Measurements from ENCODE around the gene RNASE1.

The RNASE1 gene

GRCh38 chr14:20846560-20846959 lies 43.9 kb upstream of the RNASE1 start:
- TF ChIP-seq ZNF548 (tag by site-specific recombination; IDR thresholded peaks at IDR 0.05) (no peak), ZNF521 (tag by site-specific recombination; IDR thresholded peaks at IDR 0.05) (no peak), ZNF747 (tag by site-specific recombination; IDR thresholded peaks at IDR 0.05) (no peak), FEZF1 (tag by site-specific recombination; IDR thresholded peaks at IDR 0.05) (no peak)
- TF ChIP-seq, protein P1, sequence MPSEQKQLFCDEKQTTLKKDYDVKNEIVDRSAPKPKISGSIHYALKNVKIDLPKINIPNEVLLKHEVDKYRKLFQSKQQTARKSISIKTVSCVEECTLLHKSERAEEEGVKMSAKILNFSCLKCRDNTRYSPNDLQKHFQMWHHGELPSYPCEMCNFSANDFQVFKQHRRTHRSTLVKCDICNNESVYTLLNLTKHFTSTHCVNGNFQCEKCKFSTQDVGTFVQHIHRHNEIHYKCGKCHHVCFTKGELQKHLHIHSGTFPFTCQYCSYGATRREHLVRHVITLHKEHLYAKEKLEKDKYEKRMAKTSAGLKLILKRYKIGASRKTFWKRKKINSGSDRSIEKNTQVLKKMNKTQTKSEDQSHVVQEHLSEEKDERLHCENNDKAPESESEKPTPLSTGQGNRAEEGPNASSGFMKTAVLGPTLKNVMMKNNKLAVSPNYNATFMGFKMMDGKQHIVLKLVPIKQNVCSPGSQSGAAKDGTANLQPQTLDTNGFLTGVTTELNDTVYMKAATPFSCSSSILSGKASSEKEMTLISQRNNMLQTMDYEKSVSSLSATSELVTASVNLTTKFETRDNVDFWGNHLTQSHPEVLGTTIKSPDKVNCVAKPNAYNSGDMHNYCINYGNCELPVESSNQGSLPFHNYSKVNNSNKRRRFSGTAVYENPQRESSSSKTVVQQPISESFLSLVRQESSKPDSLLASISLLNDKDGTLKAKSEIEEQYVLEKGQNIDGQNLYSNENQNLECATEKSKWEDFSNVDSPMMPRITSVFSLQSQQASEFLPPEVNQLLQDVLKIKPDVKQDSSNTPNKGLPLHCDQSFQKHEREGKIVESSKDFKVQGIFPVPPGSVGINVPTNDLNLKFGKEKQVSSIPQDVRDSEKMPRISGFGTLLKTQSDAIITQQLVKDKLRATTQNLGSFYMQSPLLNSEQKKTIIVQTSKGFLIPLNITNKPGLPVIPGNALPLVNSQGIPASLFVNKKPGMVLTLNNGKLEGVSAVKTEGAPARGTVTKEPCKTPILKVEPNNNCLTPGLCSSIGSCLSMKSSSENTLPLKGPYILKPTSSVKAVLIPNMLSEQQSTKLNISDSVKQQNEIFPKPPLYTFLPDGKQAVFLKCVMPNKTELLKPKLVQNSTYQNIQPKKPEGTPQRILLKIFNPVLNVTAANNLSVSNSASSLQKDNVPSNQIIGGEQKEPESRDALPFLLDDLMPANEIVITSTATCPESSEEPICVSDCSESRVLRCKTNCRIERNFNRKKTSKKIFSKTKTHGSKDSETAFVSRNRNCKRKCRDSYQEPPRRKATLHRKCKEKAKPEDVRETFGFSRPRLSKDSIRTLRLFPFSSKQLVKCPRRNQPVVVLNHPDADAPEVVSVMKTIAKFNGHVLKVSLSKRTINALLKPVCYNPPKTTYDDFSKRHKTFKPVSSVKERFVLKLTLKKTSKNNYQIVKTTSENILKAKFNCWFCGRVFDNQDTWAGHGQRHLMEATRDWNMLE (tag by site-specific recombination; conservative IDR thresholded peaks at IDR 0.05; ENCODE audit: low read depth): no peak
- CTCF ChIA-PET: interaction anchor here (0.7 to 1.7 kb wide), 4 partner anchors 9 to 20 kb away, joined by 3 to 5 read pairs (median 4); no protein-coding TSS in a partner anchor
- POLR2A ChIA-PET: no interaction called here
- H3K27ac ChIP-seq (ENCODE audit: extremely low read depth, low read depth, low read length): no peak overlapping the region
- no peak overlapping the region for H3K4me3 ChIP-seq (ENCODE audit: low read depth, low read length)
- H3K4me1 ChIP-seq (ENCODE audit: control insufficient read depth, insufficient read depth, low read length): no peaks in the 10 kb centered on the region
- H3K9me3 ChIP-seq (ENCODE audit: control insufficient read depth, insufficient read depth, low read depth, low read length): no peaks in the 10 kb centered on the region
- no peaks in the 10 kb centered on the region for H3K36me3 ChIP-seq (ENCODE audit: control insufficient read depth in 2 of 2, insufficient read depth in 1 of 2, low read length in 2 of 2)

- Histone ChIP-seq H3K36me3 (ENCODE audit: control insufficient read depth in 2 of 2, insufficient read depth in 1 of 2, low read length in 2 of 2) (no peaks in the 10 kb centered on the region), H3K4me3 (ENCODE audit: low read depth, low read length) (no peak overlapping the region), H3K9me3 (ENCODE audit: control insufficient read depth, insufficient read depth, low read depth, low read length) (no peaks in the 10 kb centered on the region), H3K4me1 (ENCODE audit: control insufficient read depth, insufficient read depth, low read length) (no peaks in the 10 kb centered on the region), H3K27ac (ENCODE audit: extremely low read depth, low read depth, low read length) (no peak overlapping the region)
- ChIA-PET CTCF (no interaction called here), POLR2A (no interaction called here)
- TF ChIP-seq ZNF488 (tag by site-specific recombination; IDR thresholded peaks at IDR 0.05) (no peak), PRDM1 (tag by site-specific recombination; IDR thresholded peaks at IDR 0.05) (no peak), ZNF16 (tag by site-specific recombination; IDR thresholded peaks at IDR 0.05; ENCODE audit: low read depth) (no peak), ZBTB20 (tag by site-specific recombination; IDR thresholded peaks at IDR 0.05) (no peak), ZNF580 (tag by site-specific recombination; IDR thresholded peaks at IDR 0.05) (no peak), SETDB1 (IDR thresholded peaks at IDR 0.05; ENCODE audit: insufficient read length, low read length) (no peak), ZNF202 (tag by site-specific recombination; IDR thresholded peaks at IDR 0.05; ENCODE audit: borderline replicate concordance) (no peak), ZNF223 (tag by site-specific recombination; IDR thresholded peaks at IDR 0.05) (no peak), BCL11A (tag by site-specific recombination; IDR thresholded peaks at IDR 0.05; ENCODE audit: low read depth) (no peak), ZNF792 (tag by site-specific recombination; IDR thresholded peaks at IDR 0.05) (no peak), GLIS1 (tag by site-specific recombination; IDR thresholded peaks at IDR 0.05) (no peak), YY2 (tag by site-specific recombination; IDR thresholded peaks at IDR 0.05) (no peak), ZNF747 (tag by site-specific recombination; IDR thresholded peaks at IDR 0.05) (no peak), ZNF221 (tag by site-specific recombination; IDR thresholded peaks at IDR 0.05; ENCODE audit: borderline replicate concordance) (no peak)
- TF ChIP-seq, protein P2, sequence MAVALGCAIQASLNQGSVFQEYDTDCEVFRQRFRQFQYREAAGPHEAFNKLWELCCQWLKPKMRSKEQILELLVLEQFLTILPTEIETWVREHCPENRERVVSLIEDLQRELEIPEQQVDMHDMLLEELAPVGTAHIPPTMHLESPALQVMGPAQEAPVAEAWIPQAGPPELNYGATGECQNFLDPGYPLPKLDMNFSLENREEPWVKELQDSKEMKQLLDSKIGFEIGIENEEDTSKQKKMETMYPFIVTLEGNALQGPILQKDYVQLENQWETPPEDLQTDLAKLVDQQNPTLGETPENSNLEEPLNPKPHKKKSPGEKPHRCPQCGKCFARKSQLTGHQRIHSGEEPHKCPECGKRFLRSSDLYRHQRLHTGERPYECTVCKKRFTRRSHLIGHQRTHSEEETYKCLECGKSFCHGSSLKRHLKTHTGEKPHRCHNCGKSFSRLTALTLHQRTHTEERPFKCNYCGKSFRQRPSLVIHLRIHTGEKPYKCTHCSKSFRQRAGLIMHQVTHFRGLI (tag by site-specific recombination; IDR thresholded peaks at IDR 0.05): no peak
- TF ChIP-seq, protein P3, sequence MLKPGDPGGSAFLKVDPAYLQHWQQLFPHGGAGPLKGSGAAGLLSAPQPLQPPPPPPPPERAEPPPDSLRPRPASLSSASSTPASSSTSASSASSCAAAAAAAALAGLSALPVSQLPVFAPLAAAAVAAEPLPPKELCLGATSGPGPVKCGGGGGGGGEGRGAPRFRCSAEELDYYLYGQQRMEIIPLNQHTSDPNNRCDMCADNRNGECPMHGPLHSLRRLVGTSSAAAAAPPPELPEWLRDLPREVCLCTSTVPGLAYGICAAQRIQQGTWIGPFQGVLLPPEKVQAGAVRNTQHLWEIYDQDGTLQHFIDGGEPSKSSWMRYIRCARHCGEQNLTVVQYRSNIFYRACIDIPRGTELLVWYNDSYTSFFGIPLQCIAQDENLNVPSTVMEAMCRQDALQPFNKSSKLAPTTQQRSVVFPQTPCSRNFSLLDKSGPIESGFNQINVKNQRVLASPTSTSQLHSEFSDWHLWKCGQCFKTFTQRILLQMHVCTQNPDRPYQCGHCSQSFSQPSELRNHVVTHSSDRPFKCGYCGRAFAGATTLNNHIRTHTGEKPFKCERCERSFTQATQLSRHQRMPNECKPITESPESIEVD (tag by site-specific recombination; IDR thresholded peaks at IDR 0.05): no peak
- TF ChIP-seq, protein P4, sequence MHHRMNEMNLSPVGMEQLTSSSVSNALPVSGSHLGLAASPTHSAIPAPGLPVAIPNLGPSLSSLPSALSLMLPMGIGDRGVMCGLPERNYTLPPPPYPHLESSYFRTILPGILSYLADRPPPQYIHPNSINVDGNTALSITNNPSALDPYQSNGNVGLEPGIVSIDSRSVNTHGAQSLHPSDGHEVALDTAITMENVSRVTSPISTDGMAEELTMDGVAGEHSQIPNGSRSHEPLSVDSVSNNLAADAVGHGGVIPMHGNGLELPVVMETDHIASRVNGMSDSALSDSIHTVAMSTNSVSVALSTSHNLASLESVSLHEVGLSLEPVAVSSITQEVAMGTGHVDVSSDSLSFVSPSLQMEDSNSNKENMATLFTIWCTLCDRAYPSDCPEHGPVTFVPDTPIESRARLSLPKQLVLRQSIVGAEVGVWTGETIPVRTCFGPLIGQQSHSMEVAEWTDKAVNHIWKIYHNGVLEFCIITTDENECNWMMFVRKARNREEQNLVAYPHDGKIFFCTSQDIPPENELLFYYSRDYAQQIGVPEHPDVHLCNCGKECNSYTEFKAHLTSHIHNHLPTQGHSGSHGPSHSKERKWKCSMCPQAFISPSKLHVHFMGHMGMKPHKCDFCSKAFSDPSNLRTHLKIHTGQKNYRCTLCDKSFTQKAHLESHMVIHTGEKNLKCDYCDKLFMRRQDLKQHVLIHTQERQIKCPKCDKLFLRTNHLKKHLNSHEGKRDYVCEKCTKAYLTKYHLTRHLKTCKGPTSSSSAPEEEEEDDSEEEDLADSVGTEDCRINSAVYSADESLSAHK (tag by site-specific recombination; IDR thresholded peaks at IDR 0.05): no peak
Observed at GRCh38 chr14:20841096-20841495, 38.5 kb upstream of the RNASE1 start.

Data from HEK293 (cell line).